ENCODE measurements around the gene TSPYL4. TPM values are rescaled to one million over a fixed set of nuclear protein-coding genes. Genes with fewer than 3 reads are reported as not detected.

Gene TSPYL4
- total RNA-seq, 4 donors from 2014 or later = 5.8 to 9.1 (median 7.2) TPM

GRCh38 chr6:116215414-116215813 lies 38.5 kb downstream of the TSPYL4 start:
- Histone ChIP-seq H3K36me3 (no peaks in the 10 kb centered on the region), H3K4me3 (no peak overlapping the region), H3K9me3 (no peaks in the 10 kb centered on the region), H3K27me3 (no peaks in the 10 kb centered on the region), H3K4me1 (no peaks in the 10 kb centered on the region), H3K27ac (no peak overlapping the region)
- DNase-seq = no peak
- TF ChIP-seq CTCF (IDR thresholded peaks at IDR 0.05) (no peak), POLR2A (IDR thresholded peaks at IDR 0.05) (no peak)

- no peak for DNase-seq
- no peak for TF ChIP-seq POLR2A (IDR thresholded peaks at IDR 0.05)
- TF ChIP-seq CTCF (IDR thresholded peaks at IDR 0.05) = no peak
- H3K4me3 ChIP-seq = no peak overlapping the region
- no peaks in the 10 kb centered on the region for H3K9me3 ChIP-seq
- no peaks in the 10 kb centered on the region for H3K36me3 ChIP-seq
- no peaks in the 10 kb centered on the region for H3K27me3 ChIP-seq
- no peaks in the 10 kb centered on the region for H3K4me1 ChIP-seq
- H3K27ac ChIP-seq = no peak overlapping the region
Observed at GRCh38 chr6:116214681-116215080, 39.2 kb downstream of the TSPYL4 start.

GRCh38 chr6:116210750-116211425 lies 43.0 kb downstream of the TSPYL4 start:
- TF ChIP-seq CTCF (IDR thresholded peaks at IDR 0.05) (no peak), POLR2A (IDR thresholded peaks at IDR 0.05) (no peak)
- DNase-seq = no peak

GRCh38 chr6:116210316-116210715 lies 43.6 kb downstream of the TSPYL4 start:
- no peak for TF ChIP-seq CTCF (IDR thresholded peaks at IDR 0.05)
- TF ChIP-seq POLR2A (IDR thresholded peaks at IDR 0.05) = no peak
- Histone ChIP-seq H3K27me3 (no peaks in the 10 kb centered on the region), H3K36me3 (no peaks in the 10 kb centered on the region), H3K4me1 (no peaks in the 10 kb centered on the region), H3K9me3 (no peaks in the 10 kb centered on the region), H3K27ac (no peak overlapping the region), H3K4me3 (no peak overlapping the region)
- no peak for DNase-seq

More at GRCh38 chr6:116210750-116211425, 43.0 kb downstream of the TSPYL4 start:
- Histone ChIP-seq H3K27me3 (no peaks in the 10 kb centered on the region), H3K36me3 (no peaks in the 10 kb centered on the region), H3K4me3 (no peak overlapping the region), H3K27ac (no peak overlapping the region), H3K4me1 (no peaks in the 10 kb centered on the region), H3K9me3 (no peaks in the 10 kb centered on the region)

- DNase-seq = no peak
- H3K36me3 ChIP-seq = no peaks in the 10 kb centered on the region
- H3K4me1 ChIP-seq = no peaks in the 10 kb centered on the region
- TF ChIP-seq POLR2A (IDR thresholded peaks at IDR 0.05) = no peak
- no peak for TF ChIP-seq CTCF (IDR thresholded peaks at IDR 0.05)
- no peaks in the 10 kb centered on the region for H3K9me3 ChIP-seq
- H3K27me3 ChIP-seq = no peaks in the 10 kb centered on the region
- H3K4me3 ChIP-seq = no peak overlapping the region
- H3K27ac ChIP-seq = no peak overlapping the region
Observed at GRCh38 chr6:116208056-116208785, 45.7 kb downstream of the TSPYL4 start.

Data from Peyer's patch (tissue), 4 donors.